GM08714 (cell line): ENCODE measurements around the gene RGS8.

Experiments used
- H3K4me3 ChIP-seq: fragments of 200-500 bp; sonication (Bioruptor generic); 2 replicates; pipeline ENCODE4 v1.5.1; 2014; ENCODE audit warnings: mild to moderate bottlenecking, low read length, inconsistent platforms
- ZNF274 ChIP-seq: IDR thresholded peaks from 2 replicates; pipeline ENCODE4 v1.6.1; 2012; ENCODE audit warnings: mild to moderate bottlenecking, low read depth, low read length

RGS8 gene

GRCh38 chr1:182687361-182687760, 3.0 kb upstream of the RGS8 start:
- H3K4me3 ChIP-seq = no peak overlapping the region

GRCh38 chr1:182686446-182686845, 2.1 kb upstream of the RGS8 start:
- no peak for TF ChIP-seq ZNF274
- H3K4me3 ChIP-seq = no peak overlapping the region

More at GRCh38 chr1:182687361-182687760, 3.0 kb upstream of the RGS8 start:
- no peak for TF ChIP-seq ZNF274

GRCh38 chr1:182685215-182685614, 828 bp upstream of the RGS8 start:
- no peak overlapping the region for H3K4me3 ChIP-seq
- TF ChIP-seq ZNF274 = no peak

- TF ChIP-seq ZNF274 = no peak
- no peak overlapping the region for H3K4me3 ChIP-seq
Measured at GRCh38 chr1:182682898-182683501, 1.4 kb downstream of the RGS8 start.

- H3K4me3 ChIP-seq = no peak overlapping the region
- no peak for TF ChIP-seq ZNF274
Measured at GRCh38 chr1:182682406-182682805, 2.0 kb downstream of the RGS8 start.

GRCh38 chr1:182681568-182681912, 2.8 kb downstream of the RGS8 start:
- no peak overlapping the region for H3K4me3 ChIP-seq
- no peak for TF ChIP-seq ZNF274

- TF ChIP-seq ZNF274 = no peak
- H3K4me3 ChIP-seq = no peak overlapping the region
Measured at GRCh38 chr1:182680901-182681567, 3.4 kb downstream of the RGS8 start.

GRCh38 chr1:182680408-182680807, 4.0 kb downstream of the RGS8 start:
- no peak for TF ChIP-seq ZNF274
- no peak overlapping the region for H3K4me3 ChIP-seq

GRCh38 chr1:182679684-182680083, 4.7 kb downstream of the RGS8 start:
- no peak for TF ChIP-seq ZNF274
- no peak overlapping the region for H3K4me3 ChIP-seq

- no peak overlapping the region for H3K4me3 ChIP-seq
- no peak for TF ChIP-seq ZNF274
Measured at GRCh38 chr1:182677397-182678098, 6.8 kb downstream of the RGS8 start.

- no peak overlapping the region for H3K4me3 ChIP-seq
Measured at GRCh38 chr1:182676274-182676673, 8.1 kb downstream of the RGS8 start.

GRCh38 chr1:182674346-182675246, 9.8 kb downstream of the RGS8 start:
- no peak for TF ChIP-seq ZNF274
- no peak overlapping the region for H3K4me3 ChIP-seq

More at GRCh38 chr1:182676274-182676673, 8.1 kb downstream of the RGS8 start:
- TF ChIP-seq ZNF274 = no peak

GRCh38 chr1:182672487-182672836, 11.9 kb downstream of the RGS8 start:
- no peak for TF ChIP-seq ZNF274
- no peak overlapping the region for H3K4me3 ChIP-seq

GRCh38 chr1:182671750-182672486, 12.5 kb downstream of the RGS8 start:
- H3K4me3 ChIP-seq = no peak overlapping the region
- no peak for TF ChIP-seq ZNF274
